Measurements from ENCODE around the gene EFL1. TPM values are rescaled to one million over a fixed set of nuclear protein-coding genes. Genes with fewer than 3 reads are reported as not detected.
"Not testable (repeated sequence)": the region's sequence is repeated elsewhere in the genome, so short reads cannot be mapped to it uniquely, and the experiment has no call there.

EFL1 gene
- polyA plus RNA-seq, 1 donor from 2014 or later = 16.8 TPM

GRCh38 chr15:82197733-82198594 lies 64.6 kb downstream of the EFL1 start:
- Histone ChIP-seq H3K27ac (ENCODE audit: low read length) (no peak overlapping the region), H3K9me3 (ENCODE audit: low read length) (no peaks in the 10 kb centered on the region), H3K4me3 (ENCODE audit: low read length) (no peak overlapping the region), H3K79me2 (replicated peaks; ENCODE audit: insufficient read depth, low read length) (no peaks in the 10 kb centered on the region), H3K27me3 (ENCODE audit: insufficient read depth, low read depth, low read length) (no peaks in the 10 kb centered on the region), H3K9ac (ENCODE audit: low read length) (no peak overlapping the region), H2AFZ (ENCODE audit: low read depth, low read length) (no peak overlapping the region), H4K20me1 (ENCODE audit: insufficient read depth) (no peaks in the 10 kb centered on the region), H3K4me2 (ENCODE audit: low read length) (no peak overlapping the region), H3F3A (ENCODE audit: insufficient read depth, low read length, poor library complexity, severe bottlenecking) (no peaks in the 10 kb centered on the region), H3K36me3 (ENCODE audit: insufficient read depth, low read length) (no peaks in the 10 kb centered on the region), H3K9me2 (ENCODE audit: insufficient read depth, low read length) (no peaks in the 10 kb centered on the region)
- TF ChIP-seq CTCF (IDR thresholded peaks at IDR 0.05; ENCODE audit: poor library complexity, severe bottlenecking) = peak; percentile 92
- TF ChIP-seq SMC3 (conservative IDR thresholded peaks at IDR 0.05; ENCODE audit: poor library complexity) = peak; percentile 97
- TF ChIP-seq RAD21 (conservative IDR thresholded peaks at IDR 0.05) = peak; percentile 90
- no peak for TF ChIP-seq TAF1 (IDR thresholded peaks at IDR 0.05; ENCODE audit: low read depth)

GRCh38 chr15:82196353-82196752 lies 66.2 kb downstream of the EFL1 start:
- H3F3A ChIP-seq (ENCODE audit: insufficient read depth, low read length, poor library complexity, severe bottlenecking) = no peaks in the 10 kb centered on the region
- no peaks in the 10 kb centered on the region for H3K79me2 ChIP-seq (replicated peaks; ENCODE audit: insufficient read depth, low read length)
- H3K9me3 ChIP-seq (ENCODE audit: low read length) = no peaks in the 10 kb centered on the region
- H3K27me3 ChIP-seq (ENCODE audit: insufficient read depth, low read depth, low read length) = no peaks in the 10 kb centered on the region
- no peaks in the 10 kb centered on the region for H3K36me3 ChIP-seq (ENCODE audit: insufficient read depth, low read length)
- H3K9ac ChIP-seq (ENCODE audit: low read length) = no peak overlapping the region
- H2AFZ ChIP-seq (ENCODE audit: low read depth, low read length) = no peak overlapping the region
- H3K4me2 ChIP-seq (ENCODE audit: low read length) = no peak overlapping the region
- H4K20me1 ChIP-seq (ENCODE audit: insufficient read depth) = no peaks in the 10 kb centered on the region
- no peaks in the 10 kb centered on the region for H3K9me2 ChIP-seq (ENCODE audit: insufficient read depth, low read length)
- no peak overlapping the region for H3K27ac ChIP-seq (ENCODE audit: low read length)
- no peak overlapping the region for H3K4me3 ChIP-seq (ENCODE audit: low read length)
- TF ChIP-seq REST (IDR thresholded peaks at IDR 0.05; ENCODE audit: borderline replicate concordance) (no peak), EZH2 (IDR thresholded peaks at IDR 0.05; ENCODE audit: borderline replicate concordance, insufficient read depth, low read length, poor library complexity, severe bottlenecking) (no peak), RAD21 (conservative IDR thresholded peaks at IDR 0.05) (no peak)

GRCh38 chr15:82195818-82196217 lies 66.7 kb downstream of the EFL1 start:
- not testable (repeated sequence) for H3K4me2 ChIP-seq (ENCODE audit: low read length)

GRCh38 chr15:82194488-82194887 lies 68.0 kb downstream of the EFL1 start:
- not testable (repeated sequence) for H3K4me2 ChIP-seq (ENCODE audit: low read length); H3K79me2 ChIP-seq (replicated peaks; ENCODE audit: insufficient read depth, low read length); H3K27ac ChIP-seq (ENCODE audit: low read length); H3F3A ChIP-seq (ENCODE audit: insufficient read depth, low read length, poor library complexity, severe bottlenecking); H3K4me3 ChIP-seq (ENCODE audit: low read length); H3K36me3 ChIP-seq (ENCODE audit: insufficient read depth, low read length); H3K9ac ChIP-seq (ENCODE audit: low read length); H4K20me1 ChIP-seq (ENCODE audit: insufficient read depth); H3K9me3 ChIP-seq (ENCODE audit: low read length); H2AFZ ChIP-seq (ENCODE audit: low read depth, low read length); H3K27me3 ChIP-seq (ENCODE audit: insufficient read depth, low read depth, low read length); H3K9me2 ChIP-seq (ENCODE audit: insufficient read depth, low read length)

More at GRCh38 chr15:82195818-82196217, 66.7 kb downstream of the EFL1 start:
- H3K79me2 ChIP-seq (replicated peaks; ENCODE audit: insufficient read depth, low read length); H4K20me1 ChIP-seq (ENCODE audit: insufficient read depth); H3K9me2 ChIP-seq (ENCODE audit: insufficient read depth, low read length); H3K27ac ChIP-seq (ENCODE audit: low read length); H3F3A ChIP-seq (ENCODE audit: insufficient read depth, low read length, poor library complexity, severe bottlenecking); H2AFZ ChIP-seq (ENCODE audit: low read depth, low read length); H3K9me3 ChIP-seq (ENCODE audit: low read length); H3K36me3 ChIP-seq (ENCODE audit: insufficient read depth, low read length); H3K9ac ChIP-seq (ENCODE audit: low read length); H3K27me3 ChIP-seq (ENCODE audit: insufficient read depth, low read depth, low read length); H3K4me3 ChIP-seq (ENCODE audit: low read length): not testable (repeated sequence)

GRCh38 chr15:82193435-82193834 lies 69.1 kb downstream of the EFL1 start:
- not testable (repeated sequence) for H3K9me3 ChIP-seq (ENCODE audit: low read length); H3K27me3 ChIP-seq (ENCODE audit: insufficient read depth, low read depth, low read length); H3K79me2 ChIP-seq (replicated peaks; ENCODE audit: insufficient read depth, low read length); H3F3A ChIP-seq (ENCODE audit: insufficient read depth, low read length, poor library complexity, severe bottlenecking); H2AFZ ChIP-seq (ENCODE audit: low read depth, low read length); H3K4me3 ChIP-seq (ENCODE audit: low read length); H4K20me1 ChIP-seq (ENCODE audit: insufficient read depth); H3K27ac ChIP-seq (ENCODE audit: low read length); H3K4me2 ChIP-seq (ENCODE audit: low read length); H3K36me3 ChIP-seq (ENCODE audit: insufficient read depth, low read length); H3K9me2 ChIP-seq (ENCODE audit: insufficient read depth, low read length); H3K9ac ChIP-seq (ENCODE audit: low read length)
